ENCODE data around the gene JMJD4. TPM values are rescaled to one million over a fixed set of nuclear protein-coding genes. Genes with fewer than 3 reads are reported as not detected.

The JMJD4 gene
- total RNA-seq, 1 experiment from 2014 or later: 20.7 TPM

DNA sequence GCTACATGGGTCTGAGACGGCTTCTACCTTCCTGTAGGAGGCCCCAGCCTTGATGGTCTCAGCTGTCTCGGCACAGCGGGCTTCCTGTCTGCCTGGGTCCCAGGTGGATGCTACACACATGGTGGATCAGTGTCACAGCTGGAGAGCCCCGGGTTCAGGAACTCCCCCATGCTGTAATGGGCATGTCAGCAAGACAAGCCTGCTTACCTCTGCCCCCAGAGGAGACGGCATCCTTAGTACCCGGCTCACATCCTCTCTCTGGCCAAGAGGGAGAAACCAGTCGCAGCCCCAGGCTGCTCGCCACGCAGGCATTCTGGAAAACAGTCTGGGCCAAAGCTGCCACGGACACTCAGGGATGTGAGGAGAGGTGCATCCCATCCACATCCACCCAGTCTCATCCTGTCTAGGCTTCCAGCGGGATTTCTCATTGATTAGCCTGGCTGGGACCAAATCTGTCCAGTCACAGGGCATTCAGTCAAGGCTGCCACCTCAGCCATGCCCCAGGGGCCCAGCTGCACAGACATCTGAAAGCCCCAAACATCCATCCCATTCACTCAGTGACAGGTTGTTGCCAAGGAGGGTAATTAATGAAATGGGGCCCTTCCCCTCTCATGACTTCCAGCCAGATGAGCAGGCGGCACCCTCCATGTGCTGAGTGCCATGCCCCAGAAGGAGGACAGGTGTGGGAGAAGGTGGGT, 10.6 kb upstream of the JMJD4 start:
- no TSS peak for BruUV-seq (replicated peaks)
- no peaks in the 10 kb centered on the region for H3K9me3 ChIP-seq (ENCODE audit: low read depth, low read length, poor library complexity, severe bottlenecking)
- H3K27ac ChIP-seq (ENCODE audit: low read depth, low read length, poor library complexity, severe bottlenecking): no peak overlapping the region
- POLR2A ChIA-PET (ENCODE audit: low non-redundant PET): no interaction called here
- no peak for TF ChIP-seq EZH2 (IDR thresholded peaks at IDR 0.05; ENCODE audit: borderline replicate concordance, low read depth, low read length, poor library complexity, severe bottlenecking)
- TF ChIP-seq, protein P1, sequence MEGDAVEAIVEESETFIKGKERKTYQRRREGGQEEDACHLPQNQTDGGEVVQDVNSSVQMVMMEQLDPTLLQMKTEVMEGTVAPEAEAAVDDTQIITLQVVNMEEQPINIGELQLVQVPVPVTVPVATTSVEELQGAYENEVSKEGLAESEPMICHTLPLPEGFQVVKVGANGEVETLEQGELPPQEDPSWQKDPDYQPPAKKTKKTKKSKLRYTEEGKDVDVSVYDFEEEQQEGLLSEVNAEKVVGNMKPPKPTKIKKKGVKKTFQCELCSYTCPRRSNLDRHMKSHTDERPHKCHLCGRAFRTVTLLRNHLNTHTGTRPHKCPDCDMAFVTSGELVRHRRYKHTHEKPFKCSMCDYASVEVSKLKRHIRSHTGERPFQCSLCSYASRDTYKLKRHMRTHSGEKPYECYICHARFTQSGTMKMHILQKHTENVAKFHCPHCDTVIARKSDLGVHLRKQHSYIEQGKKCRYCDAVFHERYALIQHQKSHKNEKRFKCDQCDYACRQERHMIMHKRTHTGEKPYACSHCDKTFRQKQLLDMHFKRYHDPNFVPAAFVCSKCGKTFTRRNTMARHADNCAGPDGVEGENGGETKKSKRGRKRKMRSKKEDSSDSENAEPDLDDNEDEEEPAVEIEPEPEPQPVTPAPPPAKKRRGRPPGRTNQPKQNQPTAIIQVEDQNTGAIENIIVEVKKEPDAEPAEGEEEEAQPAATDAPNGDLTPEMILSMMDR (conservative IDR thresholded peaks at IDR 0.05; ENCODE audit: low read depth, low read length): no peak
- no peaks in the 10 kb centered on the region for H3K36me3 ChIP-seq (ENCODE audit: insufficient read depth, low read length, poor library complexity, severe bottlenecking)
- H3K4me1 ChIP-seq (ENCODE audit: insufficient read depth, low read length, poor library complexity, severe bottlenecking): no peaks in the 10 kb centered on the region
- CTCF ChIA-PET: no interaction called here
- H3K4me3 ChIP-seq (ENCODE audit: low read depth, low read length, poor library complexity, severe bottlenecking): no peak overlapping the region
- intact Hi-C loops (cut with micrococcal nuclease; ENCODE audit: unreplicated experiment): no loop called here
- no peak for DNase-seq (ENCODE audit: low spot score)
- no peaks in the 10 kb centered on the region for H3K27me3 ChIP-seq (replicated peaks; ENCODE audit: insufficient read depth, low read depth, low read length, poor library complexity)

DNA sequence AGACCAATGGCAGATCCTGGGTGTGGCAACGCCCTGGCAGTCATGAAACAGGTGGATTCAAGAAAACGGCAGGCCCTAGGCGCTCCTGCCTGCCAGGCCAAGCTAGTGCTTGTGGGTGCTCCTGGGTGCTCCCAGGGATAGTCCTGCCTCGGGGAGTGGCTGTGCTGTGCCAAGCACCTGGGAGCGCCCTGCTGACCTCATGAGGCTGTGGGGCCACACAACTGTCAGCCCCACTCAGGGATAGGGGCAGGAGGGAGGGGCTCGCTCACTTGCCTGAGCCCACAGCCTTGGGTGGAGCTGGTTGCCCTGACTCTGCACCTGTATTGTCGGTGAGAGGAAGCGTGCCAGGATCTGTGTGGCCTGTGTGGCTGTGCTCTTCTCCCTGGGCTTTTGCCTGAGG, 9.6 kb upstream of the JMJD4 start:
- no peak overlapping the region for H3K27ac ChIP-seq (ENCODE audit: low read depth, low read length, poor library complexity, severe bottlenecking)
- CTCF ChIA-PET: no interaction called here
- no peaks in the 10 kb centered on the region for H3K9me3 ChIP-seq (ENCODE audit: low read depth, low read length, poor library complexity, severe bottlenecking)
- no peak for TF ChIP-seq EZH2 (IDR thresholded peaks at IDR 0.05; ENCODE audit: borderline replicate concordance, low read depth, low read length, poor library complexity, severe bottlenecking)
- TF ChIP-seq, protein P1 (conservative IDR thresholded peaks at IDR 0.05; ENCODE audit: low read depth, low read length): no peak
- DNase-seq (ENCODE audit: low spot score): no peak
- no peaks in the 10 kb centered on the region for H3K27me3 ChIP-seq (replicated peaks; ENCODE audit: insufficient read depth, low read depth, low read length, poor library complexity)
- no TSS peak for BruUV-seq (replicated peaks)
- no peak overlapping the region for H3K4me3 ChIP-seq (ENCODE audit: low read depth, low read length, poor library complexity, severe bottlenecking)
- no peaks in the 10 kb centered on the region for H3K36me3 ChIP-seq (ENCODE audit: insufficient read depth, low read length, poor library complexity, severe bottlenecking)
- POLR2A ChIA-PET (ENCODE audit: low non-redundant PET): interaction anchor here (0.6 kb wide), 1 partner anchor 8 kb away, joined by 5 read pairs; no protein-coding TSS in a partner anchor
- H3K4me1 ChIP-seq (ENCODE audit: insufficient read depth, low read length, poor library complexity, severe bottlenecking): no peaks in the 10 kb centered on the region
- intact Hi-C loops (cut with micrococcal nuclease; ENCODE audit: unreplicated experiment): no loop called here

DNA sequence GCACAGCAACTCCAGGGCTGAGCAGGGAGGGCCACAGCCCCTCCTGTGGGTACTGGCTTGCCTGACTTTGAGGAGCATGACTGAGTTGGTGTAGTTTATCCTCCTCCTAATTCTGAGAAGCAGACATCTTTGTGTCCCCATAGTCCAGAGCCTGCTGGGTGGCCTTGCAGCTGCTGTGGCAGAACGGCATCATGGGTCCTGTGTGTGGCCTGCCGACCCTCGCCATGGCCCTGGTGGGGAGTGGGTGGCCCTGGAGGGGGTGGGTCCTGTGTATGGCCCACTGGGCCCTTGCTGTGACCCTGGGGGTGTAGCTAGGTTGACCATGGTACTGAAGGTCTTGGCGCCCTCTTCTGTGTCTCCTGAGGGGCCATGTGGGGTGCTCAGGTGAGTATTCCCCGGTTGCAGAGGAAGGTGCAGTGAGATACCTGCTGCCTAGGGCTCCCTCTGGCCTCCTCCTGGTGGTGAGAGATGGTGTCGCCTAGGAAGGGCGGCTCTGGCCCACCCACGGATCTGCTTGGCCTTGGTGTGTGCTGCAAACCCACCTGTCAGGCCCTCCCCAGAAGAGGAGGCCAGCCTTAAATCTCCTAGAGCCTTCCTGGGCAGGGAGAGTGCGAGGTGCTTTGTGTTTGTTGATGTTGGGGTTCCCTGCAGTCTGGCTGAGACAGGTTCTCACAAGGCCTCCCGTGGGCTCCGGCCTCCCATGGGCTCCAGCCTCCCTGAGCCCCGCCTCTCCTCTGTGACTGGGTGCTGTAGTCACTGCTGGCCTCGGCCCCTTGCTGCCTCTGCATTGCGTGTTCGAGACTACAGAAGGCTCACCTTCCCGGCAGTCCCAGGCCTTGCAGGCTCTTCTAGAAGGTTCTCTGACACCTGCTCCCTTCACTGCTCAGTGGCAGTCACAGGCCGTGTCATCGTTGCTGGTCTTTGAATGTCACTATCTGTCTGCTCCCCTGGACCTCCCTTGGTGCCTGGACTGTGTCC, 7.9 kb upstream of the JMJD4 start:
- Histone ChIP-seq H3K36me3 (ENCODE audit: insufficient read depth, low read length, poor library complexity, severe bottlenecking) (no peaks in the 10 kb centered on the region), H3K9me3 (ENCODE audit: low read depth, low read length, poor library complexity, severe bottlenecking) (no peaks in the 10 kb centered on the region), H3K27ac (ENCODE audit: low read depth, low read length, poor library complexity, severe bottlenecking) (no peak overlapping the region), H3K4me1 (ENCODE audit: insufficient read depth, low read length, poor library complexity, severe bottlenecking) (no peaks in the 10 kb centered on the region), H3K4me3 (ENCODE audit: low read depth, low read length, poor library complexity, severe bottlenecking) (no peak overlapping the region), H3K27me3 (replicated peaks; ENCODE audit: insufficient read depth, low read depth, low read length, poor library complexity) (no peaks in the 10 kb centered on the region)
- POLR2A ChIA-PET (ENCODE audit: low non-redundant PET): no interaction called here
- no peak for DNase-seq (ENCODE audit: low spot score)
- TF ChIP-seq, protein P1 (conservative IDR thresholded peaks at IDR 0.05; ENCODE audit: low read depth, low read length): no peak
- no peak for TF ChIP-seq EZH2 (IDR thresholded peaks at IDR 0.05; ENCODE audit: borderline replicate concordance, low read depth, low read length, poor library complexity, severe bottlenecking)
- no TSS peak for BruUV-seq (replicated peaks)
- CTCF ChIA-PET: no interaction called here
- intact Hi-C loops (cut with micrococcal nuclease; ENCODE audit: unreplicated experiment): no loop called here
